GM21786 (cell line): ENCODE data around the gene ATP6V1B1.

Experiments
- ATAC-seq: cut with Tn5 transposase; IDR thresholded peaks from one replicate; pipeline ENCODE4 v1.9.1; 2021; ENCODE audit not compliant: unreplicated experiment

ATP6V1B1 gene

DNA sequence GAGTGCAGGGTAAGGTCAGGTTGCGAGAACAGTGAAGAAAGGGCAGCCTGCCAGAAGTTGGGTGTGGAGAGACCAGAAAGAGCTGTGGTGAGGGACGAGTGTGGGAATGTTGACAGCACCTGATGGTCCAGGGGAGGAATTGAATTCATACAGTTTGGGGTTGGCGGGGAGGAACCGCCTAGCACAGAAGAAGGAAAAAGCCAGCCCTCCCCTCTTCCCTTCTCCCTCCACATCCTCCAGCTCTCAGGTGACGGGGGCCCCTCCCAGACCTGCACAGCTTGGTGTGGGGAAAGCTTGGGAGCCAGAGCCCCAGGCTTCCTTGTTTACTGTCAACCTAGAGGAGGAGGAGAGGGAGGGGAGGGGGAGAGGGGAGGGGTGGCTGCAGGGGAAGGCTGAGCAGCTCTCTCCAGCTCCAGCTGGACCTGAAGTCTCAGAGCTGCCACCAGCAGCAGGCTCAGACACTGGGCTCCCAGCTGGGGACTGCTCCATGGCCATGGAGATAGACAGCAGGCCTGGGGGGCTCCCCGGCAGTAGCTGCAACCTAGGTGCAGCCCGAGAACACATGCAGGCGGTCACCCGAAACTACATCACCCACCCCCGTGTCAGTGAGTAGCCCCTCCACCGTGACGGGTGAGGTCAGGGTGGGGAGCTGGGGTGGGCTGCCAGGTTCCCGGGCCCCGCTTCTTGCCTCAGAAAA lies at the start of gene ATP6V1B1:
Gene ATP6V1B1, plus strand, starts transcription at position 433 of the 697 bp plus-strand sequence. Its CDS starts 55 bp downstream, at position 488.
- ATAC-seq, result no peak

DNA sequence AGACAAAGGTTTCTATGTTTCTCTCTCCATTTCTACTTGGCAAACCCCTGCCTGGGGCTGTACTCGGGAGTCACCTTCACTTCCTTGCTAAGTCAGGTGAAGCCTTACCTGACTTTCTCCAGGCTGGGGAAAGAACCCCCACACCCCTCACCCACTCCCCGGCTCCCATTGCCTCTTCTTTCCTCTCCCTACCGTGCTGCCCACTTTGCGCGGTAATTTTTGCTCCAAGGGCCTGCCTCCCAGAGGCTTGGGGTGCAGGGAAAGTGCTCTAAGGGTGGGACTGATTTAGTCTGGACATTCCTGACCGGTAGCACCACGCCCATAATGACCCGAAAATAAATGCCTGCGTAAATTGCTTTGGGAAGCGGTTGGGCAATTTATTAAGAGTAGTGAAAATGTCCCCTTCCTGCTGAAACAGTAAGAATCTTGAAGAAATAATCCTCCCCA lies 49.1 kb upstream of the ATP6V1B1 start:
- ATAC-seq, result no peak

DNA sequence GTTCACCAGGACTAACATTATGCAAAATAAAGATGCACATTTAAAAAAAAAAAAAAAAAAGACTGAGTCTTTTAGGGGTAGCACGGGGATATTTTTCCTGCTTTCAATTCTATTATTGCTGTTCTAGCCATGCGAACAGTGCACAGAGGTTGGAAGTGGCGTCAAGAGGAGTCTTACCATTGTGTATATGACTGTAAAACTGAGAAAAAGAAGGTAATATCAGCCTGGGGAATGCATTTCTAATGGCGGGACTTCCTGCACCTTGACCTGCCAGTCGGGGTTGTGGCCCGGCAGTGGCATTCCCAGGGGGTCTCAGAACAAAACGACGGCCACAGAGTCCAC lies 48.5 kb upstream of the ATP6V1B1 start:
- no peak for ATAC-seq

DNA sequence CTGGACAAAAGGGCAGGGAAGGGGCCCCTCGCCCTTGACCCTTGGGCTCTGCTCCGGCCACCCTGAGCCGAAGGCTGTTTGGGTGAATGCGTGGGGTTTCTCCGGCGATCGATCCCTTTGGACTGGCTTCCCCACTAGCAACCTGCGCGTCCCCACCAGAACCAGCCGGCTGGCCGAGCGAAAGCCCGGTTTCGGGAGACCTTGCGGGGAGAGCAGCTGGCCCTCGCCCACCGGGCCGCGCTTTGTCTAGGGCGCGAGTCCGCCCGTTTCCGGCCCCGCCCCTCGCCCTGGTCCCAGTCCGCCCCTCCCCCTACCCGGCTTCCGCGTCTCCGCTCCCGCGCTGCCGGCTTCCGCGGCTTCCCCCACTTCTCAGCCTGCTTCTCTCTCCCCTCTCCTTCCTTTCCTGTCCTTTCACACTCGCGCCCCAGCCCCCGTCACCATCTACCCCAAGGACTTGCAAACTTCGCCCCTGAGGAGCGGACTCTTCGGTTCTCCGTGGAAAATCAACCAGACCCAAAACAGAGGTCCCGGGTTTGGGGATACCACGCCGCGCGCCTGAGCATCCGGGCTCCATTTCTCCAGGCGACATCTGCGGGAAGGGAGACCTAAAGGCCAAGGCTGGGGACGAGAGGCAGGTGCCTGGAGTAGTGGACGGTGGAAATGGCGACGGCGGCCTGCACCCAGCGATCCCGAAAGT lies 48.0 kb upstream of the ATP6V1B1 start:
- ATAC-seq, result no peak

DNA sequence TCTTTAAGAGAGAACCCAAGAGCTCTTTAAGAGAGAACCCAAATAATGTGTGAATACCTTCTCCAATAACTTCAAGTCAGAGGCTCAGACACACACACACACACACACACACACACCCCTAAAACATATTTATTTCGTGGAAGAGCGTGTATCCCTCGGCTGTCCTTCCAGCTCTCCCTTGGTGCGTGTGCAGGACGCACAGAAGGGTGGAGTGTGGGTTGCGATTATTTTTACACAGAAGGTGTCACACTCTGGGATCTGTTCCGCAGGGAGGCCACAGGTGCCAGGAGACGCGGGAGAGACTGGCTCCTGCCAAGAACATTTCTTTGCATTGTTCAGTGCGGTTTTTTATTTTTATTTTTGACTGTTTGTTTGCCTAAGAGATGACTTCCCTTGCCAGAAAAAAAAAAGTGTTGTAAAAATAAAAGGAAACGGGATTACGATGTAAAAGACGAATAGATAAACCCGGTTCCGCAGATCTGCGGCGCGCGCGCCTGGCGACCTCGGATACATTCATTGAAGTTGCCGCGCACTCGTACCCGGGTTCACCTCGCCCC lies 47.3 kb upstream of the ATP6V1B1 start:
- ATAC-seq, result no peak

DNA sequence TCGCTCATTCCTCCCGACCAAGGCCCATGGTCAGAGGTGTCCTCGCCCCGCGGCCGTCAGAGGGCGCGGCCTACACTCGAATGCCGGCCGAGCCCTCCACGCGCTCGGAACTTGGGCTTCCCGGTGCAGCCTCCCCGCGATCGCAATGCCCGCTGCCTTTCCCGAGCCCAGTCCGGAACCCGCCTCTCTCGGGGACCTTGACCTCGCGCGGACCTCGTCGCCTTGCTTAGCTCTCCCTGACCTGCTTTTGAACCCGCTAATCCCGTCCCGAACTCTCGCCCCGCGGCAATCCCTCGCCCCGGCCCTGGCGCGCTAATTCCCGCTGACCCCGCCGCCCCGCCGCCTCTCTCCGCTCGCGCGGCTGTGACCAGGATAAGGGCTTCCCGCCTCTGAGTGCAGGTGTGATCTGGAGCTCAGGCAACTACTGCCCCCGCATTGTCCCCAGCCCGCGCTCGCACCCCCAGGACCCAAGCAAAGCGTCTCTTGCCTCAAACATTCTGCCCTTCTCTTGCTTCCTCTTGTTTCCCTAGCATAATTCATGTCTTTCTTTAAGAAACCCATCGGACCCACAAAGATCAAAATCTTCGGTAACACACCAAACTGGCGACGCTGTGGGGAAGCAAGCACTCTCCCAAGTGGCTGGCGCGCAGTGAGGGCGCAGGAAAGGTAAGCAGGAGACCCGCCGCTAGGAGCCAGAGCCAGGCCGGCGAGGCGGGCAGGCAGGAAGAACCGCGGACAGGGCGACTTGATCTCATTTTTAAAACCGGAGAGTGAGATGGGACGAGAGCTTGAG lies 46.6 kb upstream of the ATP6V1B1 start:
- no peak for ATAC-seq

DNA sequence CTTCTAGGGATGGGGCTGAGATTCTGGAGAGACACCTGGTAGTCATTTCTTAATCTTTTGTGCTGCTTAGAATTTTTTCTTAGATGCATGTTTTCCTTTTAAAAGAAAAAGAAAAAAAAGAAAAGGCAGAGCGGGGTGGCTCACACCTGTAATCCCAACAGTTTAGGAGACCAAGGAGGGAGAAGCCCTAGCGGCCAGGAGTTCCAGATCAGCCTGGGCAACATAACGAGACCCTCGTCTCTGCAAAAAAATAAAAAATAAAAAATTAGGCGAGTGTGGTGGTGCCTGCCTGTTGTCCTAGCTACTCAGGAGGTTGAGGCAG lies 46.0 kb upstream of the ATP6V1B1 start:
- ATAC-seq, result no peak

DNA sequence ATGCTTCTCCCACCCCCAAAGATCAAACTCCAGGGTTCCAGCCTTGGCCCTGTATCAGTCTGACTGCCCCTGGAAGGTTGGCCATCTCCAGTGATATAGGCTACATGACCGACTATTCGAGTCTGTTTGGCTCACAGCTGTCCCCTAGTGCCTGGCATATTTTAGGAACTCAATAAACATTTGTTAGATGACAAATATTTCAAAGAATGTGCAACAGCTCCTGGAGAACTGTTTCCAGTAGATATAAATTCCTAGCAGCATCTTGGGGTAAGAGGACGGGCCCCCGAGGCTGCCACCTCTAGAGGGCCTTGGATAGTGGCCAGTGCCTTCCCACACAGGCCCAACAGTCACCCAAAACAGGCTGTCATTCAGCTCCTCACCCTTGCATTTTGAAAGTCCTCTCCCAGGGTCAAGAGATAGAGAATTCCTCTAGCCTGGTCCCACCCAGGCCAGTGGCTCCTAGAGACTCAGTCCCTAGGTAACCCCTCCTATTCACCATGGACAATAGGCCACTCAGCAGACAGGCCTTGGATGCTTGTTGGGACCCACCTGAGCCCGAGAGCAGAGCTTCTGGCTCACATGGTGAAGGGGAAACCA lies 45.1 kb upstream of the ATP6V1B1 start:
- no peak for ATAC-seq

DNA sequence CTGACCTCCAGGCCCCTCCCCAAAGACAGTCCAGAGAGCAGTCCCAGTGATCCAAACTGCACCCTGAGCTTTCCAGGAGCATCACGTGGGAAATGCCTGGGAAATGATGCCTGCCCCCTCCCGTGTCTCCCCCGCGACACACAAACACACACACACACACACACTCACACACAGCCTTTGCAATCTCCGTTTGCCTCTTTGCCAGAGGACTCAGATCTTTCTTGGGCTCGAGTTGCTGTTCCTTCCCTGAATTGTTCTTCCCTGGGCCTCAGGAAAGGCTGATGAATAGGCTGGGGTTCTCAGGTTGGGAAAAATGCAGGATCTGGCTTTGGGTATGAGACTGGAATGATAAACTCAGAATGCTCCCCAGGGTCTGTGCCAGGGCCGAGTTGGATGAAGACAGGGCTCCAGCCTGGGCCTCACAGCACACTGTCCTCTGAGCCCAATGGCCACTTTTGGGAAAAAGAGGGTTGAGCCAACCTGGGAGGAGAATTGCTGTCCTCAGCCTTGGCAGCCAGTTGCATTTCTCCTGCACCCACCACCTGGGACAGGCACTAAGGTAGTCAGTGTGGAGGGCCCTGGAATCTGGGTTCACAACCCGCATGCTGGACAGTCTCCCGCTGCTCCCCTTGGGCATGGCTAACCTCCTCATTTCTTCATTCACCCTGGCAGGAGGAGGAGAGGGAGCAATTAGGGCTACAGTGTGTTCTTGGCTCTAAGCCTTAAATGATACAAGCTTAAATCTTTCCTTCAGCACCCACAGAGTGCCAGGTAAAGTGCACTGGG lies 43.9 kb upstream of the ATP6V1B1 start:
- ATAC-seq, result no peak

DNA sequence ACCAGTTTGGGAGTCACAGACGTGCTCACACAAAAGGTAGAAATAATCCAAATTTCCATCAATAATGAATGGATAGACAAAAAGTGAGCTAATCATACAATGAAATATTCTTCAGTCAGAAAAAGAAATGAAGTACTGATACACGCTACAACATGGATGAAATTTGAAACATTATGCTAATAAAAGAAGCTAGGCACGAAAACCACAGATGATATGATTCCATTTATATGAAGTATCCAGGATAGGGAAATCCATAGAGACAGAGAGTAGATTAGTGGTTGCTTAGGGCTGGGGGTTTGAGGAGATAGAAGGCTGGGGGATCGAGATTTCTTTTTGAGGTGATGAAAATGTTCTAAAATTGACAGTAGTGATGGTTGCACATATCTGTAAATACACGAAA lies 43.0 kb upstream of the ATP6V1B1 start:
- ATAC-seq, result no peak

DNA sequence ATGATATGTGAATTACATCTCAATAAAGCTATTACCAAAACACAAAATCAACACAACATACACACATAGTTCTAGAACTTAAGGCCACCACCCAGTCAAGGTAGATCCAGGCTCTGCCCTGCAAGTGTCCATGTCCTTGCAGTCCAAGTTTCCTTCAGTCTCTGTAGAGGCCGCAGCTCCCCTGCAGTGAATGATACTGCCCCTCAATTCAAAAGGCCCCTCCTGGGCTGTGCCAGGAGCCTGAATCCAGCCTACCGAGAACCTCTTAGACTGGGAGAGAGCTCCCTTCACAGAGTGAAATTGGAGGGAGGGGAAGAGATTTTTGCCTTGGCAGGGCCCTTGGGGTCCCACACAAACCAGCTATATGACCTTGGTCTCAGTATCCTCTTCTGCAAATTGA lies 42.5 kb upstream of the ATP6V1B1 start:
- ATAC-seq, result no peak

DNA sequence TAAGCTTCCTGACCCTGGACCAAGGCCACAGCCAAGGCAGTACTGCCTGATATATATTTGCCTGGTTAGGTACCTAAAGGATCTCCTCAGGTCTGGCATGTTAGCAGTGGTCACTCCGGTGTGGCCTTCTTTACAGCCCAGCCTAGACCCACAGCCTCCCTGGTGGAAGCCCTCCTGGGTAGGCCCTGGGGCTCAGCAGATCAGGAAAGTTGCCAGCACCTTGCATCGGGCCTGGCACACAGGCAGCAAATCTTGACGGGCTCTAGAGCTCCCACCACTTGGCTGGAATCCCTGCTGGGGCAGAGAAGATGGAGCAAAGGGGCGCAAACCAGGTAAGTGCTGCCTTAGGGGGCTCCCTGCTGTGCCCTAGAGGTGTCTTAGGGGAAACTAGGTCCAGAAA lies 40.9 kb upstream of the ATP6V1B1 start:
- no peak for ATAC-seq

DNA sequence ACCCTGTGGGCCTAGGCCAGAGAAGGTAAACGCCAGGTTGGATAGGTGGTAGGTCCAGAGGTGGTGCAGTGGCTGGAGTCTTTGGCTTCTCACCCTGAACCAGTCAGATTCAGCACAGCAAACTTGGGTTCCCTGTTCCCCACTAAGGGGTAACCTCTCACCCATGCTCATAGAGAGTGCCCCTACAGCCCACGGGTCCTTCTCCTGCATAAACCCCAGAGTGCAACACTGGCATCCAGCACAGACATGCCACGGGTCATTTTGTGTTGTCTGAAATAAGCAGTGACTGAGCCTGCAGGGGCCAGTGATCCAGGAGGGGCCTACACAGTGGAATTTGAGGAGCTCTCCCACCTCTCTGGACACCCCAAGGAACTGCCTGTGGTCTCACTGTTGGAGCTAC lies 40.5 kb upstream of the ATP6V1B1 start:
- ATAC-seq, result no peak

DNA sequence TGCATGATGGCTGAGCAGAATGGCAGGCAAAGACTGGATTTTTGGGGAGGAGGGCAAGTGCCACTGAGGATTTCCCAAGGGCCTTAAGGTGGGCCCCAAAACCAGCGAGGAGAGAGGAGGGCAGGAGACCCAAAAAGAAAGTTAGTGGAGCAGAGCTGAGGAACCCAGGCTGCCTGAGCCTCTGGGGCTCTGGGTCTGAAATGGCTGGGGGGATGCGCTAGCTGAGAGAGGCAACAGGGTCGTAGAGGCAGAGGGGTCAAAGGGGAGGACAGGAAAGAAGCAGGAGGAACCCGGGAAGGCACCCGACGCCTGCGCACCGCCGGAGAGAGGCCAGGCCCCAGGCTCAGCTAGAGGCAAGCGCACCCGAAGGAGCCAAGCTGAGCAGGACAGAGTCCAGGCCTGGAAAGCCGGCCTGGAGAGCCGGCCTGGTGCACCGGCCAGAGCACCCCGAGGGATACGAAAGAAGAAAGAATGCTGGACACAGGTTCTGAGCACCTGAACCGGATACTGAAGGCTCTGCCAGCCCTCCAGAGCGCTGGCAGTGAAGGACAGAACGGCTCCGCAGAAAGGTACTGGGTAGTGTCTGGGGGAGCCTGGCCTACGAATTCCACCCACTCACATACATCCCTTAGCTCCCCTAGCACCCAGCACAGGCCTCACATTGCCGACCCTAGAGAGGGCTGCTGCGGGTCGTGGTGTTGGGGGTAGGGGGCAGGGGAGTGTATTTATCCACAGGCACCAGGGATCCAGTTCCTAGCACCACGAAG lies 39.5 kb upstream of the ATP6V1B1 start:
- ATAC-seq, result no peak

DNA sequence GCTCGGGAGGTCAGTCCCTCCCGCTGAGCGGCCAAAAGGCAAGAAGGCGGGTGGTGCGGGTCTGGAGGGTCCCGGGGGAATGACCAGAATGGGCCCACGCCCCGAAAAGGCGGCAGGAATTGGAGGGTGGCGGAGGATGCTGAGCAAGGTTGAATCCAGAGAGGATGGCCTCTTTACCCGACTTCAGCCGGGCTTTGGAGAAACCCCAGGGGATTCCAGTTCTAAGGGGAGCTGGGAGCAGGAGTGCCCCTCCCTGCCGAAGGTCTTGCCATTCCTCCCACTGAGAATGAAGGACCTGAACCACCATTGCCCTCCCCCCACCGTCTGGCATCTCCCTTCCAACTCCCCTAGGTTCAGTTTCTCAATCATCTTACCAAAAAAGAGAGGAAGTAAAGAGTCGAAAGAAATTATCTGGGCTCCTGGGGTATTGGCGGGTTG lies 38.9 kb upstream of the ATP6V1B1 start:
- ATAC-seq, result no peak

DNA sequence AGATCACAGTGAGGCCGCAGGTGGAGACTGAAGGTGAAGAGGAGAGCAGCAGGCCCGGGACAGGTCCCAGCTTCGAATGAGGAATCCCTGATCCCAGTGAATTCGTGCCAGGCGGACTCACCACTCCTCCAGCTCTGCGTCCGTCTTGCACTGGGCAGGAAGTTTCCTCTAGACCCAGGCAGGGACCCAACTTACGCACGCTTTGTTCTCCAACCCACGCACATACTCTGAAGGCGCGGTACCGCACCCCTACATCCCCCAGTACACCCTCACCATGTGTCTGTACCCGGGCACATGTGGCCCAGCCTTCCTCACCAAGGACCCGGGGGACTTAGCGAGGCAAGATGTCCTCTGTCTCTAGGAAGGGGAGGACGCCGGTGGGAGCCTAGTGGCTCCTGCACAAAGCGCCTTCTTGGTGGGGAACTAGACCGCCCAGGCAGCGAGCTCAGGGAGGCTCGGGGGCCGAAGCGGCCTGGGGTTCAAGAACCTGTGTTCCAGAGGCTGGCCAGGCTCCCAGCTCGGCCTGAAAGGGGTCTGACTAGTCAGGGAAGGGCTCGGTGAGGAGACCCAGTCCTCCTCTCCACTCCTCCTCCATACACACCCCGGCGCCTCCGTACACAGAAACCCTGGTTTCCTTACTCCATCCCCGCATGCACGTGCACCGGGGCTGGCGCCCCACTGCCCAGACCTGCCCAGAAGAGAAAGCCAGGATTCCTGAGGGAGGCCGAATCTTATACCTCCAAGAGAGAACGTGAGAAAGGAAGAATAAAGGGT lies 38.3 kb upstream of the ATP6V1B1 start:
- no peak for ATAC-seq

DNA sequence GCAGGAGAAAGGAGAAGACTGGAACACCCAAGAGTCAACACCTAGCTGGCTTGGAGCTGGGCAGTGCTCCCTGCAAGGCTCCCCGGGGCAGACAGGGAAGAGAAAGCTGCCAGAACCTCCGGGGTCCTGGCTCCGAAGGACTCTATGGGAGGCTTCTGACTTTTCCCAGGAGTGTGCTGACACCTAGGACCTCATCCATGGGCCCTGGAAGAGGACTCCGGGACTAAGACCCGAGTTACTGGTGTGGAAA lies 37.8 kb upstream of the ATP6V1B1 start:
- no peak for ATAC-seq

DNA sequence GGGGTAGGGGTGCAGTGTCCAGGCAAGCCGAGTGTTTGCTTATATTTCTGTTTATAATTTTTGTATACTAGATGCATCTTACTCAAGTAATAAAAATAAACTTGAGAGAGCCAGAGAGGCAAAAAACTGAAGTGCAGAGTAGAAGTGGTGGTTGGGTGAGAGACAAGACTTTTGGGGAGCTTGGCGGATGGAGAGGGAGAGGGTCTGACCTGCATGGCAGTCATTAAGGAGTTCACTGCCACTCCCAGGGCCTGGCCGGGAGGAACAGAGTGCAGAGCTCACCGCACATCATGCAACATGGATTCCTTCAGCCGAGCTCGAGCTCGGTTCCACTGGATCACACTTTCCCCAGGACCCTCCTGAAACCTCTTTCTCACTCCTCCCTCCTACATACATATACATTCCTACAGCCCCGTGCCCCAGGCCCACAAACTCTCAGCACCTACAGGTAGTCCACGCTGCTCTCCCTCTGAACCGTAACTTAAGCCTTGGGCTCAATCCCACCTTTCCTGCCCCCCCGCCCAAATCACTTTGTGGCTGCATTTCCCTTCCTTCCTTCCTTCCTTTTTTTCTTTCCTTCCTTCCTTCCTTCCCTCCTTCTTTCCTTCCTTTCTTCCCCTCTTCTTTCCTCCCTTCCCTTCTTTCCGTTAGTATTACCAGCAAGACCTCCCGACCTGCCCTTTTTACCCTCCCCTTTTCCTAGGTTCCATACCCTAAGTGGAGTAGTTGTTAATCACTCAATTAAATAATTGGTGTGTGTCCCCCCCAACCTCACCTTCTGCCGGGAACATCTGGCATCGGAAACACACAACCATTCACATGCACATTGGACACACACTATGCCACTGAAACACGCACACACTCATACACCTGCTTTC lies 37.1 kb upstream of the ATP6V1B1 start:
- no peak for ATAC-seq
